ENCODE results near the gene SNED1. TPM values are rescaled to one million over a fixed set of nuclear protein-coding genes. Genes with fewer than 3 reads are reported as not detected.

Gene SNED1
- total and polyA plus RNA-seq, 12 donors, result 3.9 to 12.7 (median 6.3) TPM

- H3K9me3 ChIP-seq, result no peaks in the 10 kb centered on the region
- DNase-seq, result no peak
- peaks cover 3 to 10% (median 9%) of the 10 kb centered on the region in 9 donors for H3K4me1 ChIP-seq
- no peak overlapping the region for H3K4me3 ChIP-seq
- 85 to 87% methylated on average over 7 of the region's 7 CpGs for WGBS, 2 donors
- no peak for ATAC-seq
- H3K36me3 ChIP-seq, result peaks cover 0 to 39% (median 8%) of the 10 kb centered on the region in 9 donors
- intact Hi-C loops (cut with DNase I), result no loop called here
- no peak for TF ChIP-seq CTCF (IDR thresholded peaks at IDR 0.05)
- H3K27ac ChIP-seq, result no peak overlapping the region
- peaks cover 0 to 16% (median 5%) of the 10 kb centered on the region in 7 donors for H3K27me3 ChIP-seq
Observed at GRCh38 chr2:241033994-241034393, 35.6 kb downstream of the SNED1 start.

GRCh38 chr2:241034490-241035141, 36.2 kb downstream of the SNED1 start:
- peaks cover 0 to 16% (median 5%) of the 10 kb centered on the region in 7 donors for H3K27me3 ChIP-seq
- WGBS, 2 donors, result 91 to 94% methylated on average over 22 of the region's 22 CpGs
- no peak for ATAC-seq

GRCh38 chr2:241035142-241035817, 36.9 kb downstream of the SNED1 start:
- WGBS, 2 donors, result 29 to 39% methylated on average over 31 of the region's 31 CpGs
- no peak for TF ChIP-seq CTCF (IDR thresholded peaks at IDR 0.05)
- peaks cover 0 to 16% (median 5%) of the 10 kb centered on the region in 7 donors for H3K27me3 ChIP-seq
- H3K27ac ChIP-seq, result no peak overlapping the region
- H3K4me1 ChIP-seq, result peaks cover 3 to 10% (median 9%) of the 10 kb centered on the region in 9 donors
- DNase-seq (no peak), ATAC-seq (no peak)
- H3K9me3 ChIP-seq, result no peaks in the 10 kb centered on the region
- H3K36me3 ChIP-seq, result peaks cover 0 to 44% (median 8%) of the 10 kb centered on the region in 9 donors
- no peak overlapping the region for H3K4me3 ChIP-seq
- intact Hi-C loops (cut with DNase I), result no loop called here

More at GRCh38 chr2:241034490-241035141, 36.2 kb downstream of the SNED1 start:
- Histone ChIP-seq H3K27ac (no peak overlapping the region), H3K4me1 (peaks cover 3 to 10% (median 9%) of the 10 kb centered on the region in 9 donors), H3K9me3 (no peaks in the 10 kb centered on the region), H3K4me3 (no peak overlapping the region), H3K36me3 (peaks cover 0 to 39% (median 8%) of the 10 kb centered on the region in 9 donors)
- DNase-seq, result no peak
- no peak for TF ChIP-seq CTCF (IDR thresholded peaks at IDR 0.05)
- intact Hi-C loops (cut with DNase I), result no loop called here

- no peak for TF ChIP-seq CTCF (IDR thresholded peaks at IDR 0.05)
- 2 to 16% methylated on average over 32 to 38 of the region's 39 CpGs for WGBS, 2 donors
- Histone ChIP-seq H3K4me3 (peak overlapping the region in 9 of 10 donors; percentile 21 to 44 (median 37)), H3K27ac (no peak overlapping the region), H3K36me3 (peaks cover 0 to 46% (median 8%) of the 10 kb centered on the region in 9 donors), H3K9me3 (no peaks in the 10 kb centered on the region), H3K27me3 (peaks cover 0 to 16% (median 5%) of the 10 kb centered on the region in 7 donors), H3K4me1 (peaks cover 3 to 10% (median 9%) of the 10 kb centered on the region in 9 donors)
- peak in 1 of 8 donors; percentile 20 for ATAC-seq
- intact Hi-C loops (cut with DNase I), result no loop called here
- DNase-seq, result no peak
Observed at GRCh38 chr2:241035818-241036396, 37.5 kb downstream of the SNED1 start.
